Erythroblast (primary cell): Measurements from ENCODE around the gene BTBD1.

Source experiments
- DNase-seq, 2 experiments: peaks; one replicate each; lab custom pipeline; 2025; lab: John Stamatoyannopoulos, UW
- GATA1 ChIP-seq: IDR thresholded peaks from 2 replicates; pipeline ENCODE4 v1.6.1; 2011; ENCODE audit warnings: low read depth, mild to moderate bottlenecking, control low read depth, low read length, moderate library complexity
- POLR2A ChIP-seq: IDR thresholded peaks from 2 replicates; pipeline ENCODE4 v1.6.1; 2011; ENCODE audit warnings: mild to moderate bottlenecking, low read length

BTBD1 gene

DNA sequence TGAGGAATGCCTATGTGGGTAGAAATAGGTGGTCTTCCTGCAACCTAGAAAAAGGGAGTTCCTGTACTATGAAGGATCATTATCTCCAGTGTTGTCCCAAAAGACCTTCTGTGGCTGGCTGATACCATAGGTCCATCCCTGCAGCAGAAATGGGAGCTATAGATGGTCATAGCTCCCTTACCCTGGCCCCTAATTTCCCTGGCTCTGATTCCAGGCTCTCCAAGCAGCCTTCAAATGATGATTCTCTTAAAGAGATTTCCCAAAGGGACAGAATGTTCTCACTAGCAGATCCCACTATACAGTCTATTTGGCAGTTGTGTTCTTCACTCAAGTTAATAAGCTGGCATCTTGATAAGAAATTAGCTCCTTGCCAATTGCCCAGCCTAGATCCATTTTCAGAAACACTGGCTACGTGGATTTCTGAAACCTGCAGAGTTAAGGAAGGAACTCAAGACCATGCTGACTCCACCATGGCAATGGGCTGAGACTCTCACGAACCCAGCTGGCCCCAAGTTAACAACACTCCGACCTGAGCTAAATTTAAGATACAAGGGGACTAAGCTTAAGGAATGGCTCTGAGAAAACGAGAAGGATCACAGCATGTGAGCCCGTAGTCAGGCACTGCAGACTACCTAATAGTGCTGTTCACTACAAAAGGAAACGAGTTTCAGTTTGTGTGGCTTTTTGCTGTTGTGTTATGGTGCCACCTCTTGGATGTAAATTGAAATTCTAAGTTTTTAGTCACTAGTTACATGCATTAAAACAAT is 67.0 kb downstream of the BTBD1 start:
- TF ChIP-seq GATA1 (no peak), POLR2A (peak; percentile 49)
- DNase-seq: peak; percentile 82 to 85

DNA sequence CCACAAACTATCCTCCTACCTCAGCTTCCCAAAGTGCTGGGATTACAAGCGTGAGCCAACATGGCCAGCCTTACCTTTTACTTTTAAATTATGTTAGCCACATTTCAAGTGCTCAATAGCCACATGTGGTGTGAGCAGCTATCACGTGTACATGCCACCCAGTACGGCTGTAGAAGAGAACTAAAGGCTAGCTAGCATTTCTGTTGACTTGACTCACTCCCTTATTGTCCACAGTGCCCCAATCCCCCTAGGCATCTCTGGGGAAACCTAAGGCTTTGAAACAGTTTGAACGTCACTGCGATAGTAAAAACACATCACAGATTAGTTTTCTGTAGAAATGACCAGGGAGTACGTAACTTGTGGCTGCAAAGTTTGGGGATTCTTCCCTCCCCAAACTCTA is 67.6 kb downstream of the BTBD1 start:
- TF ChIP-seq GATA1: no peak
- TF ChIP-seq POLR2A: no peak
- DNase-seq: no peak

DNA sequence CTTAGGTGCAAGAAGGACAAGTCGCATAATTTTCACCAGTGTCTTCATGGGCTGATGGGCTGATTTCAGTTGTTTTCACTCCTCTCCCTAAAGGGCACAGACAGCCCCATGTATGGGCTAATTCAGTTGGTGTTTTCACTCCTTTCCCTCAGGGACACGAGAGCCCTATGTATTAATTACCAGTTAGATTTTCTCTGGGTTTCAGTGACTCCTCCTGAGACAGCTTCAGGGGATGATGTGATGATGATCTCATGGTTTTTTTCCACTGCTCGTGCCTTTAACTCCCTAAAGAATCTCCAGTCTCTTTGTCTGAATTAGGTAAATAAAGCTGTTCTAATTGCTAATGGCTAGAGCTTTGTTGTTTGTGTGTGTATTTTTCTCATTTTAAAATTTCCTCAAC is 71.1 kb downstream of the BTBD1 start:
- no peak for TF ChIP-seq POLR2A
- no peak for TF ChIP-seq GATA1
- no peak for DNase-seq

DNA sequence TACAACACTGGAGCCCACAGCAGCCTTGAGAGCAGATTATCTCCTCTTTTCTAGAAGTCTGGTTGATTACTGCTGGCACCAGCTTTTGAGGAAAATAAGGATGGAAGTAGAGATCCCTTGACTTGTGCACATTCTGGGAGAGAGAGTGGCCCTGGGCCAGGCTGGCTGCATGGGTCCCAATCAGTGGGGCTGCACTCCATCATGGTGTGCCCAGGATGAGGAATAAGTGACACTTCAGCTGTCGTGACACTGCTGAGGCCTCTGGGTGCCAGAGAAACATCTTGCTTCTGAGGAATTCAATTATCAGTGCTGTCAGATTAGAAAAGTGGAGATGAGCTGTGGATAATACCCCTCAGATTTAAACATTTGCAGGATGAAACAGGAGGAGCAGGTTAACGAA is 72.0 kb downstream of the BTBD1 start:
- TF ChIP-seq POLR2A (no peak), GATA1 (no peak)
- no peak for DNase-seq

DNA sequence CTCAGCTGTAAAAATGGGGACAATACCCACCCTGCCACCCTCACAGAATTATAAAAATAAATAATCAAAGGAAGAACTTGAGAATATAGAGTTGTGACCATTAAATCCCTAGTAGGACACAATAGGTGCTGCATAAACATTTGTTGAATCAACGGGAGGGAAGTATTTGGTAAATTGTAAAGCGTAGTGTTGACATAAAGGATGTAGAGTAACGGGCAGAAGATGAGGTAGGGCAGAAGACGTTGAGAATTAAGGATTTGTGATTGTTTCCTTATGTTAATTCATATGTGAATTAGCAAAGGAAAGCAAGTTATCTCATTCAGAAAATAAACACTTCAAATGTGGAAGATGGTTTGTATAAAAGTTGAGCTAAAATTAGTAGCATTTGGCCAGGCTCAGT is 73.9 kb downstream of the BTBD1 start:
- DNase-seq: no peak
- TF ChIP-seq GATA1: no peak
- no peak for TF ChIP-seq POLR2A

DNA sequence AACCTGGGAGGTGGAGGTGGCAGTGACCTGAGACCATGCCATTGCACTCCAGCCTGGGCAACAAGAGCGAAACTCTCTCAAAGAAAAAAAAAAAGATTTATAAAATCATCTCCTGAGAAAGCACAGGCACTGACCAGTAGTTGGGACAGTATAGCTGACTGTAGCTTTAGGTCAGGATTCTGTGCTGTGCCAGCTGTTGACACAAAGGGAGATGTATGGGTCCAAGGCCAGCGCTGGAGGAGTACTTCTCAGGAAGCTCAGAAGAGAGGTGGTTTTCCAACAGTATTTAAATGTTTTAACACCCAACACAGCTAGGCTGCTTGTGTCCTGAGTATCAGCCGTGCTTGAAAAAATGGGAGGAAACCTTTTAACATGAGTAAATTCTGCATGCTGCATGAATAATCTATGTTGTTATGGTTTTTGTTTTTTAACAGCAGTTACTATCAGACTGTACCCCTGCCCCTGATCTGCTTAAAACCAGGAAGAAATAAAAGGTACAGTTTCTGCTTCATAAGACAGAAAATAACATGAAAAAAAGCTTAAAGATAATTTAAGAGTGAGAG is 74.5 kb downstream of the BTBD1 start:
- no peak for DNase-seq
- no peak for TF ChIP-seq POLR2A
- TF ChIP-seq GATA1: no peak

DNA sequence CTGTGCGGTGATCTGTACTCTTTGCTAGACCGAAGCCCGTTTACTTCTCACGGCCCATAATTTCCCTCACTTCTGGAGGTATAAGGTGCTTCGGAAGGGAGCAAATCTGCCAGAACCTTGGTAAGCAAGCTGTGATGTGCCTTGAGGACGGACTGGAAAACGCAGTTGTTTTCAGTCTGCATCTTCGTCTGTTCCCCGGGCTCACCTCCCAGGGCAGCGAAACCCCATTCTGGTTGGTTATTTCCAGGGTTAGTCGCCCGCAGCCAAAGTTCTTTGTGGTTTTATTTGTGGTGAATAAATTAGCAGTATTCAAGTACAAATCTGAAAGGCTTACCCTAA is 80.6 kb downstream of the BTBD1 start:
- TF ChIP-seq GATA1 (no peak), POLR2A (peak; percentile 70)
- DNase-seq: no peak

DNA sequence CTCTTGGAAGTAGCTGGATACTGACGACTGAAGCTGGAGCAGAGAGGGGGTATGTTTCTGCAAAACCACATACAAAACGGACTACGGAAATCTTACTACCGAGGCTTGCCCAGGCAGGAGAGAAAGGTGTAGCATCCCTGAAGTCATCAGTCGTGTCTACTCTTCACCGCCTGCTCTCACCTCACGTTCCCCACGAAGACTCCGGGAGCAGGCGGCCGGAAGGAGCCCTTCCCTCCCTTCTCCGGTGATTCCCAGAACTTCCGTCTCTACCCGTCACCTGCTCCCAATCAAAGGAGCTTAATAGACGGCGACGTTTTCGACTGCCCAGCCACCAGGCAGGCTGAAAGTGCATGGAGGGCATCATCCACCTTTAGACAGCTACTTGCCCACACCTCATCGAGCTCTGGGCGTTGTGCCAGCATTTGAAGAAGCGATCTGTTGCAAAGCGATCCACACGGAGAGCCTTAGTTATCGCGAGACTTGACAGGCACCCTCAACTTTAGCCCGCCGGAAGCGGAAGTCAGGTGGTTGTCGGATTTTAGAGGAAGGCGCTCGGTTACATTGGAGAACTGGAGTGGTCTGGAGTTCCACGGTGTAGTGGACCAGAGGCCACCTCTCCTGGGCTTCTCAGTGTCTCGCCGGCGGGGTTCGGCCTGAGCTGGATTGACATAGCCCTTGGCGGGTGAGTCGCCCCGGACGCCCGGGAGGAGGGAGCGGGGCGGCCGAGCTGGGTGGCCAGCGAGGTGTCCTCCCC is 81.2 kb downstream of the BTBD1 start, which contains the start of gene RAMAC:
RAMAC (plus strand) TSS at position 523 of the 754 bp plus-strand sequence. CDS start 2,809 bp downstream, outside the sequence.
- peak; percentile 92 for TF ChIP-seq POLR2A
- no peak for TF ChIP-seq GATA1
- peak; percentile 98 for DNase-seq

DNA sequence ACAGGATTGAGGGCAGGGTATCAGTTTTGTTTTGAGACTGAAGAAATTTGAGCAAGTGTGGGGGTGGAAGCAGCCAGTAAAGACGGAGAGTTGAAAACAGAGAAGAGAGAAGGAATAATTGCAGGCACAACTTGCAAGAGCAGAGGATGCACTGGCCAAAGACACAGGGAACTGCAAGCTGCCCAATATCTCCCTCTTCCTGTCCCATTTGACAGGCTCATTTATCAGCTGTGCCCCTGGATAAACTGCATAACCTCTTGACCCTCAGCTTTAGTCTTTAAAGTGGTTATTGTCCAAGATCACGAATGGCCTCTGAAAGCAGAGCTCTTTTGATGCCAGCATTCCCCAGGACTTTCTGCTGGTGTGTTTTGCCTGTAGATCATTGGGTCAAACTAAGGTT is 86.1 kb downstream of the BTBD1 start:
- TF ChIP-seq POLR2A (no peak), GATA1 (no peak)
- no peak for DNase-seq

DNA sequence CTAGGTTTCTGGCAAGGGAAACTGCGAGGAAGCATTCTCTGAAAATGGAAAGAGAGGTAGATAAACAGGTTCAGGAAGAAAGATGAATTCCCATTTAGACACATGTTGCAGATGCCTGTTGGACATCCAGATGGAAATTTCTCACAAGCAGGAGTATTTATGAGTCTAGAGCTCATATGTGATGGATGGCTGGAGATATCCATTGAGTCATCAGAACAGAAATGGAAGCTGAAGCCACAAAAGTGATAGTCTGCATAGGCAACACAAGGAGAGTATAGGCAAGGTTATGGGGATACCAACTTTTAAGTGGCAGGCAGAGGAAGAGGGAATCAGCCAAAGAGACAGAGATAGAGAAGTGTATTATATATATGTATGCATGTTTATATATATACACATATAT is 87.3 kb downstream of the BTBD1 start:
- TF ChIP-seq POLR2A: no peak
- no peak for TF ChIP-seq GATA1
- DNase-seq: no peak

DNA sequence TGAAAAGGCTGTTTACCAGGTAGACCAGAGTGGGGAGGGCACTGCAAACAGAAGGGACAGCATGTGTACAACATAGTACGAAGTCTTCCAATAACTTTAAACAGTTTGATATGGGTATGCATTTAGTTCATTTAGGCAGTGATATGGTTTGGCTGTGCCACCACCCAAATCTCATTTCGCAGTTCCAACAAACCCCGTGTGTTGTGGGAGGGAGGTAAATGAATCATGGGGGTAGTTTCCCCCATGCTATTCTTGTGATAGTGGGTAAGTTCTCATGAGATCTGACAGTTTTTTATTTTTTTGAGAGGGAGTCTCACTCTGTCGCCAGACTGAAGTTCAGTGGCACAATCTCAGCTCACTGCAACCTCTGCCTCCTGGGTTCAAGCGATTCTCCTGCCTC is 88.6 kb downstream of the BTBD1 start:
- TF ChIP-seq POLR2A (no peak), GATA1 (no peak)
- DNase-seq: no peak

DNA sequence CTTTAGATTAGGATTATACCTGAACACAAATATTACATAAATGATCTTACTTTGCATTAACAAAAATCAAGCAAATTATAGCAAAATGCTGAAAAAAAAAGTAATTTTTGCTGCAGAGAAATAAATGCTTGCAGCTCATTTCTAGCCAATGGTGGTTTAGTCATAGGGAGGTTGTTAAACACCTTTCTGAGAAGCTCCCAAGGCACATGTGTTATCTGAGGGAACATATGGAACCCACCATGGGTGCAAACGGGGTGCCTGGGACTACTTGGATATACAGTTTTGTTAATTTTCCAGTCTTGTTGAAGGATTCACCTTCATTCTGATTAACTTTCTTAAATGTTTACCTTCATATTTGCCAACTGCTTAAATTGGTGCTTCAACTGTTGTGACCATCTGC is 90.0 kb downstream of the BTBD1 start:
- peak in 1 of 2 experiments; percentile 7 for DNase-seq
- no peak for TF ChIP-seq POLR2A
- TF ChIP-seq GATA1: no peak

DNA sequence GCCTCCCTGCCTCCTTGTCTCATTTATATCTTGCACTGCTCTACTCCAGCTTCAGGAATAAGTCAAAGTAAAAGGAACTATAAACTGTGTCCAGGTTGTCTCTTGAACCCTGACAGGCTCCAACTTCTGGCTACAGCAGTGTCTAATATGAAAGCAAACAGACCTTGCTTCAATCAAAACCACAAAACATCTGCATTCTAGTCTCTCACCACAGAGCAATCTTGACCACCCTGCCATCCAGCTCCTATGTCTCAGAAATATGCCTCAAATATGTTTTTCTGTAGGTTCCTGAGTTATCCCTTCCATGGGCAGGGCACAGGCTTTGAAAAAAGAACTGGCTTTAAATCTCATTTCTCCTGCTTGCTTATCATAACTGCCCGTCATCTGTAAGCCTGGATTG is 94.1 kb downstream of the BTBD1 start:
- no peak for DNase-seq

More for the DNA sequence above, 94.1 kb downstream of the BTBD1 start:
- TF ChIP-seq GATA1: no peak
- no peak for TF ChIP-seq POLR2A
